PC-3 (cell line): ENCODE data around the gene RREB1.

Source experiments
- CTCF ChIP-seq: fragments of 300-600 bp; sonication (generic); conservative IDR thresholded peaks from 2 replicates; pipeline ENCODE4 v1.5.1; 2017; ENCODE audit warnings: antibody characterized with exemption, low read depth, mild to moderate bottlenecking, low read length
- EZH2 ChIP-seq: fragments of 300-600 bp; sonication (generic); IDR thresholded peaks from one replicate; pipeline ENCODE4 v1.6.1; 2017; ENCODE audit warnings: antibody characterized with exemption, mild to moderate bottlenecking, low read length; ENCODE audit not compliant: unreplicated experiment

DNA sequence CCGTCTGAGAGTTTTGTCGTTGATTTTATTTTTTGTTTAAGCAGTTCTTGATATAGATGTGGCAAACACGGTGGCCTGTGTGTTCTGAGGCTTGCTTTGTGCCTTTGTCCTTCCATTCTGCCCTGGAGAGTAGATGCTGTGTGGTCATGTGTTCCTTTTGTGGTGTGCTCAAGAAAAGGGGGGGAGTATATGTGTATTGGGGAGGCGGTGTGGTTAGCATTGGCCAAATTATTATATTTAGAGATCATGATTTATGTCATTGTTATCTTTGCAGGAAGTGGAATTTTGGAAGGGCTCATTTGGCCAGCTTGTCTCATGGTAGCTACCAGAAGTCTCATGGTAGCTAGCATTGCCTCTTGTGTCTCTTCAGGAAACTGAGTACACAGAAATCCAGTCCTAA is 16.4 kb downstream of the RREB1 start:
- TF ChIP-seq CTCF (no peak), EZH2 (no peak)
